Hematopoietic multipotent progenitor cell treated with erythropoietin and hydrocortisone succinate and interleukin-3 and kit ligand, for 6 days (in vitro differentiated cells): Measurements from ENCODE around the gene DLL4.
A peak's percentile ranks its signal among the peaks of the same experiment; 100 is the strongest.

Experiments
- DNase-seq: peaks from one replicate; pipeline ENCODE4 v3.0.0-alpha.2; 2015

Gene DLL4

DNA sequence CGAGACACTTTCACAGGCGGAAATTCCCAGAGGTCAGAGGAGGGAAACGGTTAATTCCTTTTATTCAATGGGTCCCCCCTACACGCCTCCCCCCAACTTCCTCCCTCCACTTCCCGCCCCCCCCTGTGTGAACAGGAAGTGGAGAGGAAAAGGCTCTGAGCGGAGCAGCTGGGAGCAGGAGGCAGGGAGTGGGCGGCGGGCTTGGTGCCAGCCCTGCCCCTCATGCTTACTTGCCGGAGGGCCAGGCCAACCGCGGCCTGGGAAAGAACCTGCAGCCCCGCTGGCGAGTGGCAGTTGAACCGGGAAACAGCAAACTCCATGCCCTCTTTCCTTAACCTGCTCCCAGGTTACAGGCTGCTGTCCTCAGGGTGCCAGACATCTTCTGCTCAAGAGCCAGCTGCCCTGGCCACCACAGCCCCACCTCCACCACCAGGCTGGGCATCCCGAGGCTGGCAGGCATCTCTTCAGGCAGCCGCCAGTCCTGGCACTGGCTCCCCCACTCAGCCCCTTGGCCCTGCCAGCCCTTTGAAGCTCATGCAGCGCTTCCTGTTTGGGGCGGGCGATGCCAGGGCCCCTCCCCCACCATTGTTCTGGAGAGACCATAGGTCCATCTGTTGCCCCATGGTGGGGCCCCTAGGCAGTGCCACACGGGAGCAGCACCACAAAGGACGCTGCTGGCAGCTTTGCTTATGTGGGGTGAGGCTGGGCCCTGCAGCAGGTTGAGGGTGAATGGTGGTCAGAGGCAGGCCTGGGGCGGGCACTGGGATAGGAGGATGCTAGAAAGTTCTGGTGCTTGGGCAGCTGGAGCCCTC is 21.9 kb upstream of the DLL4 start:
- DNase-seq: no peak

DNA sequence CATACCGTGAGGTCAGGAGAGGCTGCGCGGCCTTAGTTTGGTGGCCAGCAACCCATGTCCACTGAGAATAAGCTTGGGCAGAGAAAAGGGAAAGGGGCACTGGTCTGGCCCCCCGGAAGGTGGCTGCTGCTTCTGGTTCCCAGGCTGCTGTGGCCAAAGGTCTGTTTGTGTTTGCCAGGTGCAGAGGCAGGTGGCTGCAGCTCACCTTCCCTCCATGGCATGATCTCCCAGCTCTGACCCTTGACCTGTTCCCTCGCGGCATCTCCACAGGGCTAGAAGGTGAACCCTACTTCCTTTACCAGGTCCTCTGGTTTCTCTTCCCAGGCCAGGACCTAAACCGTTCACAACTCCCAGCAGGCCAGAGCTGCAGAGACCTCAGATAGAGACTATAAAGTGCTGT is 21.0 kb upstream of the DLL4 start:
- no peak for DNase-seq

DNA sequence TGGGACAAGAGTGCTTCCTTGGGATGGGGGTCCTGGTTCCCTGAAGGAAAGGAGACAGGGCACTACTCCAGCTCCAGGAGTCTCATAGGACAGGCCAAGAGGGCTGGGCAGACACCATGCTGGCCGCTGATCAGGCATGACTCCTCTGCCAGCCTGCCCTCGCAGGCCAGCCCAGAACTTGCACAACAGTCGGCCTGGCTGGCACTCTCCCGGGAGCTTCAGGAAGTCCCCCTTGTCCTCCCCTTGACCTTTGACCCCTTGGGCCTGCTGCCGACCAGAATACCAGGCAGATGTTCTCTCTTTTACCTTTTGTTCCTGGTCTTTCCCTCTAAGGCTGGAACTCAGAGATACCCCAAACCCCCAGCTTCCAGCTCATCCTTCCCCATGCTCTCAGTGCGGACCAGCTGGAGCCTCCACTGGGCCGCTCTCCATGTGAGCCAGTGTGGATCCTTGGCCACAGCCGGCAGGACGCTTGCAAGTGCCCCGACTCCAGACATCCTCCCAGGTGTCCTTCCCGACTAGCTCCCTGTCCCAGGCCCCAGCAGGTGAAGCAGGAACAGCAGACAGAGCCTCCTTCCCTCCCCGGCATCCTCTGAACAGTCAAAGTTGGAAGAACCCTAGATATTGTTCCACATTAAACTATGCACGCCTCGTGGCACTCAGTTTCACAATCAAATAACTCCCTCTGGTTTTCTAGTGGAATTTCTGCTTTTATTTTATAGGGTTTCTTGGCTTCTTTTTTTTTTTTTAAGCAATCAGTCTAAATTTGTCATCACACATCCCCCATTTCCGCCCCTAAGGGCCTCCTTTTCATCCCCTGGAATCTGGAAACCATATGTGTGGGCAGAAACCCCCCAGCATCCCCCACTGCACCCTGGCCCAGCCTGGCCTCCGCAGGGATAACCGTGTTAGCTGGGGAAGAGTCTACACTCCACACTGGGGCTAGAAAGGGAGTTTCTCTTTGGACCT is 19.2 kb upstream of the DLL4 start:
- no peak for DNase-seq

DNA sequence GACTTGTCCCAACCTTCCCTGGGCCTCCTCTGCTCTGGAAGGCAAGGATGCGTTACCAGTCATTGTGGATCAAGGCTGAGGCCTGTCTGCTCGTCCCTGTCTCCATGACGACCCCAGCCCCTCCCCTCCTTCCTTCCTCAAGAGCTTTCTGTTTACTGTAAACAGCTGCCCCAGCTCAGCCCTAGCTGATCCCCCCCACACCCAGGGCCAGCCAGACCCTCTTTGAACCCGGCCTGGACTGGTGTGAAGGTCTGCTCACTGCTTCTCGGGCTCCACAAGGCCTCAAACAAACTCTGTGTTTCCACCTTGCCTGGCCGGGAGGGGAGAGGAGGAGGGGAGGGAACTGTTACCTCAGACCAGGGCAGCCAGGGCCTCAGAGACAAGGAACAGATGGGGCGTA is 18.0 kb upstream of the DLL4 start:
- DNase-seq: no peak

DNA sequence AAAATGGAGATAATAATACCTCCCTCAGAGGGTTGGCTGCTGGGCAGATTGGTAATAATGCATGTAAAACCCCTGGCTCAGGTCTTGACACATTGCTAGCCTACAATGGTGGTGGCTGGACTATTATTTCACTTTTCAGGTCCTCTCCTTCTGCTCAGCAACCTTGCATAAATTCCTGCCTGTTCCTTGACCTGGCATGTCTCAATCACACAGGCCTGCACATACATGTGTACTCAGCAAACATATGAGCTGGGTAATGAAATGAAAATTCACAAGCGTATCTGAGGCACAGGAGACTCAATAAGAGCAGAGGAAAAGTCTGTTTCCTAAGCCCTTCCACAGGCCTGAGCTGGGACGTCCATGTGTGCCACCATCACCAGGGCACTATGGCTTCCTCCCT is 17.4 kb upstream of the DLL4 start:
- DNase-seq: no peak

DNA sequence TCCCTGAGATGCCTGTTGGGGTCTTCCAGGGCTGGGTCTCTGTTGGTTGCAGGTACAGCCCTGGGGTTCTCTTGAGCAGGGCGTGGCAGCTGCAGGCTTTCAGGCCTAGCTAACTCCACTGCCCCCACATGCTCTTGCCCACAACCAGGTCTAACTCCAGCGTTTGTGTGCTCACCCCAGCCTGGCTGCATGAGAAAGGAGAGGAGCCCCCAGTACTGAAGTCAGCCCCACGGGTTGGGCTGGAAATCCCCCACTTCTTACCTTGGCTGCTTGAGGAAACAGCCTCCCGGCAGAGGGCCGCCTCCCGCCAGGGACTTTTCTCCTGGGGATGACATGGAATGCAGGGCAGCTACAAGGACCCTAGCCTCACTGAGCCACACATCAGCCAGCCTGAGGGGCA is 16.7 kb upstream of the DLL4 start:
- no peak for DNase-seq

DNA sequence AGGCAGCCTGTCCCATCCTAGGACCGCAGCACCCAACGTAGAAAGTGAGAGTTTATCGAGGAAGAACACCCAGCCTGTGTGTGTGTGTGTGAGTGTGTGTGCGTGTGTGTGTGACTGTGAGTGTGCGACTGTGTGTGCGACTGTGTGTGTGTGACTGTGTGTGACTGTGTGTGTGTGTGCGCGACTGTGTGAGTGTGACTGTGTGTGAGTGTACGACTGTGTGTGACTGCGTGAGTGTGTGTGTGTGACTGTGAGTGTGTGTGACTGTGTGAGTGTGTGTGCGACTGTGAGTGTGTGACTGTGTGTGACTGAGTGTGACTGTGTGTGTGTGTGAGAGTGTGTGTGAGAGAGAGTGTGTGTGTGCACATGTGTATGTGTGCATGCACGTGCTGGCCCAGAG is 15.1 kb upstream of the DLL4 start:
- no peak for DNase-seq

DNA sequence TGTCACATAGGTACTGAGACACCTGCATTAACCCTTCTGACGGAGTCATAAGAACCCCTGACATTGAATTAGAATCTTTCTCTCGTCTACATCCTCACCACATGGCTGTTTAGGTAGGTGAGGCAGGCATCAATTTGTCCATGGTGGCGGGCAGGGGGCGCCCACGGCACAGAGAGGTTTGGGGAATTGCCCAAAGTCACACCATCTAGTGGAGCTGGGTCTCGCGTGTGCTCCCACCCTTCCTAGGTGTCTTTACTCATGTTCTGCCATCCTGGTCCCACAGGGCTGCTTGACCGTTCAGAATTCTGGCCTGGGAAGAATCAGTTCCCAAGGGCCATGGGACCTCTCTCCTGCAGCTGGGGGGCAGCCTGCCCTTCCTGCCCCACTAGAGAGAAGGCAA is 14.7 kb upstream of the DLL4 start:
- DNase-seq: no peak

DNA sequence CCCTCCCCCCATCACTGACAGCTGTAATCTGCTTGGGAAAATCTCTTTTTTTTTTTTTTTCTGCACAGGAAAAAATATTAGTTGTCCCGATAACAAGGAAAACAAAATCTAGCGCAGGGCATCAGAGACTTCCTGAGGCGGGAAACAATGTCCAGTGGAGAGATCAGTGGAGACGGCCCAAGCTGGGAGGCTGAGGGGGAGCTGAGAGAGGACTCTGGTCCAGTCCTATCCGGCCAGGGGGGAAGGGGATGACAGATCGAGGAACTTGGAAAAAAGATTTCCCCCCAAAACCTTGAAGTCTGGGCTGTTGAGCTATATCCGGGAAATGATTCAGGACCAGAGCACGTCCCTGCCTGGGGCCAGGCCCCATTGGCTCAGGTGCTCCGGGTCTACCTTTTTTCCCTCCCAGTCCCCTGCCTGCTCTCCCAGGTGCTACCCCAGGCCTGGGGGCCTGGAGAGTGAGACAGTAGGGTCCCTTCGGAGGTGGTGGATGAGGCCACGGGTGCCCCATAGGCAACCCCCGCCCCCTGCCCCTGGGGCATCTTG is 14.0 kb upstream of the DLL4 start:
- no peak for DNase-seq

DNA sequence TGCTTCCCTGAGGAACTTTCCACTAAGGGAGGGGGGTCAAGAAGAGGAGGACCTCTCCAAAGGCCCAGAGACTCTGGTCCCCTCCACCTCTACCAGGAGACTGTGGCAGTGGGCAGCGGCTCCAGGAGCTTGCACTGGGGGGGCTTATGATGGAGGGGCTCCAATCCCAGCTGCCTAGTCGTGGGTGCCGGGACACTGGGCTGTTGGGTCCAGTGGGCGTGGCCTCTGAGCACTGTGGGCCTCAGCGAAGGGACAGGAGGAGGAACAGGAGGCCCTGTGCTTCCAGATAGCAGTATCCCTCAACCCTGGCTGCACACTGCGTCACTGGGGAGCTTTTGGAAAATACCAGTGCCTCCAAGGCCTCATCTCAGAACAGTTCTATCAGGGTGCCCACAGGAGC is 13.5 kb upstream of the DLL4 start:
- no peak for DNase-seq

DNA sequence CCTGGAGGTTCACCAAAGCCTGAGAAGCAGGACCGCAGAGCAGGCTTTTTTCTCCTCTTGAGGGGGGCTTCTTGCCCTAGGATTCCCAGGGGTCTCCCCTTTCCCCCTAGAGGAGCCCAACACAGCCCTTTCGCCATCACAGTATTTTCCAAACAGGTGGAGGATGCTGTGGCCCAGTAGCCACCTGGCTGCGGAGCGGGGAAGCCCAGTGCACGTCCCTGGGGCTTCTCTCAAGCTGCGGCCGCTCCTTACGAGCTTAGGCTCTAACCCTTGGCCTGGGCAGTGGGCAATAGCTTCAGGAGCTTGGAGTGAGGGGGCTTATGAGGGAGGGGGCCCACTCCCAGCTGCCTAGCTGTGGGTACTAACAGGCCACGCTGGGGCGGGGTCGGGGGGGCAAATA is 11.6 kb upstream of the DLL4 start:
- no peak for DNase-seq

DNA sequence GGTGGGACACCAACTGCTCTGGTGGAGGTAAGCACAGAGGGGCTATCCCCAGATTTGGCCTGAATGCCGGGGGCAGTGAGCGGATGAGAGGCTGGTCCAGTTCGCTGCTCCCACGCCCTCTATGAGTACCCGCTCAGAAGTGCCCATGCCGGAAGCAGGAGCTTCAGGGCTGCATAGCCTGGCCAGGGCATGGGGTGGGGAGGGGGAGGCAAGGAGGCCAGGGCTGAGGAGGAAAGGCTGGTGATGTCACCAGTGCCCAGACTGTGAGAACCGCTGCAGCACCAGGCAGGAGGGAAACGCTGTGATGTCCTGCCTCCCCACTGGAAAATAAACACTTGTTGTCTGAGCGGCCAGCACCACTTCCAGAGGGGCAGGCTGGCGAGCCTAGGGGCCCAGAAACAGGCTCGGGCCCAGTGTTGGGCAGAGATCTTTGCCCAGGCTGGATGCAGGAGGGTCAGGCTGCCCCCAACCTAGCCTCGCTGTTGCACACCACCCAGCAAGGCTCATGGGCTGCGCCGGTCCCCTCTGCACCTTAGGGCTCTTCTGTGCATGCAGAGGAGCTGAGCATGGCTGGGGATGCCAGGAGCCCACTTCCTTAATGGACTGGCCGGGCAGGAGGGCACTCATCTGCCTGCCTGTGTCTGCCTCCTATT is 10.9 kb upstream of the DLL4 start:
- no peak for DNase-seq

DNA sequence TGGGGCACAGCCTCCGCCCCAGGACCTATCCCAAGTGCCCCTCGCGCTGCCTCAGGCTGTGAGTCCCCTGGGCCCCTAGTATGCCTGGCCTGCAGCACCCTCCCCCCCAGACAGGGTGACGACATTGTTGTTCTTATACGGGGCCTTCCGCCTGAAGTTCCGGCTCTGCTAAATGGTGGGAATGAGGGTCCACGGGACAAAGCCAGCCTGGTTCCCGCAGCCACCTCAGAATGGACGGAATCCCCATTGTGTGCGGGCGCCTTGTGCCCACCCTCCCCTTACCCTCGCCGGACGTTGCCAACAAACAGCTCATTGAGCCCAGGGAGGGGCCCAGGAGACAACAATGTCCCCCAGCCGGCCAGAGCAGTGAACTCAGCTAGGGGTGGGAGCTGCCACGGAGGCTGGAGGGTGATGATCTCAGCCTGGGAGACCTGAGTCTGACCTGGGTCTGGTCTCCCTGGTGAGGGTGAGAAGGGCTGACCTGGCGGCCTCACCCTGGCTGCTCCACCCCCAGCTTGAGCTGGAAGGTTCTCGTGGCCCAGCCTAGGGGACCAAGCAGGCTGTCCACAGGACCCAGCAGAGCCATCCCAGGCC is 10.2 kb upstream of the DLL4 start:
- no peak for DNase-seq

DNA sequence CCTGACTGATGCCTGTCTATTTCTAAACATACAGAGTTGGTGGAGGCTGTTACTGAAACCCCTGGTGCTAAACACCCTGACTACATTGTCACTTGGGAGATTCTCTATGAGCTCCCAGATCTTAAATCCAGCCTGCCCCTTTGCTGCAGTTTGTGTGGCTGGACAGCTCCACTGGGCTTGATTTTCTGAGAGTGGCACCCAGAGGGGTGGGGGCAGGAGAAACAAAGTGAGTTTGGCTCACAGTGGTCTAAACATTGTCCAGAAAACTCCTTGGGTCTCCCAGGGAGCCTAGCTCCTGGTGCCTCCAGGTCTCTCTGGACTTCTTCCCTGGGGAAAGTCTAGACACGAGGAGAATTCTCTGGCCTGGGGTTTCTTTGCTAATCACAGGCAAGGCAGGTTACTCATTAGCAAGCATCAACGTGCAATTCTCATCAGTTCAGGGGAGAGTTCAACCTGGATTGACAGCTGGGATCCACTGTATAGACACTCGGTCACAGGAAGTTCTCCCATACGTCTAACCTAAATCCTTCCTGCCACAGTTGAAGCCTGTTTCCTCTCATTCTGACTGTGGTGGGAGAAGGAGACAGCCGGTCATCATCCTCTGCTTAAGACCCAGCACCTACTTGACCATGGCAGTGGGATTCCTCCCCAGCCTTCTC is 7.1 kb upstream of the DLL4 start:
- no peak for DNase-seq

DNA sequence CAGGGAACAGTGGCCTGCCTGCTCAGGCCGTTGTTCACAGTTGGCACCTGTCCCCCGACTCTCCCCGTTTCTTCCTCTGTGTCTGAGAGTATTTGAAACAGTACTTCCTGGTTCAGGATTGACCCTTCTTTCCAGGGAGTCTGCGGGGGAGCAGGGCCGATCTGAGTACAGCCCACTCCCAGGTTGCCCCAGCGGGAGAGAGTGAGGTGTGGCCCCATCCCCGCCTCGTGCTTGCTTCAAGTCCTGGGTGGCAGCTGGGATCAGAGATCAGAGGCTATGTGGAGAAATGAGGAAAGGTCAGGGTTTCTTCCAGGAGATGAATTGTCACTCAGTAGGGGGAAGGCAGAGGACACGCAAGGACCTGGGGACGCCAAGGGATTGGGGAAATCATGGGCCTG is 6.5 kb upstream of the DLL4 start:
- DNase-seq: no peak

DNA sequence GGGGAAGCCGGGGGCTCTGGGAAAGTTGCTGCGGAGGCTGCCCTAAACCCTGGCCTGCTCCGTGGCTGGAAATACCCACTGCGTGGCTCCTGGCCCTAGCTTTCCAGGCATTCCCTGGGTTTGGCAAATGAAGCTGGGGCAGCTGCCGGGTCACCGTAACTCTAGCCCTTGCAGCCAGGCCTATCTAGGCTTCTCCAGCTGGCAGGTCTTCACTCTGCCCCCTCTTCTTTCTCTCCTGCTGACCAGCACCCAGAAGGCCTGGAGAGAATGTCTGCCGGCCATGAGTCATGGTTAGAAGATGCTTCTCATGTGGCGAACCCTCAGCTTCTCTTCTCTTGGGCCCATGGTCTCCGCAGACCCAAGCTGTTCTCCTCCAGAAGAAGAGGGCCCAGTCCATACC is 5.6 kb upstream of the DLL4 start:
- no peak for DNase-seq

DNA sequence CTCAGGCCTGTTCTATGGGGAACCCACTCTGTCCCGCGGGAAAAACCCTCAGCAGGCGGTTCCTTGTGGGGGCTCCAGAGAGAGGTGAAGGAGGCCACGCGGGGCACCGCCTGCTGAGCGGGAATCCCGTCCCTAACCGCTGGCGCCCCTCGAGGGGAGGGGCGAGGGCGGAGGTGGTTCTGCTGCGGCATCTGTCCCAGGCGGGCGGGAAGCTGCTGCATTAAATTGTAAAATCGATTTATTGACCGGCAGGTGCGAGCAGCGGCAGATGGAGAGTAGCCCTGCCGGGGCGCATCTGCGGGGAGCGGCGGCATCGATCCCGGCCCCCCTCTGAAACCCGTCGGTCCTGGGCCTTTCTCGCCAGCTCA is 3.7 kb upstream of the DLL4 start:
- no peak for DNase-seq

DNA sequence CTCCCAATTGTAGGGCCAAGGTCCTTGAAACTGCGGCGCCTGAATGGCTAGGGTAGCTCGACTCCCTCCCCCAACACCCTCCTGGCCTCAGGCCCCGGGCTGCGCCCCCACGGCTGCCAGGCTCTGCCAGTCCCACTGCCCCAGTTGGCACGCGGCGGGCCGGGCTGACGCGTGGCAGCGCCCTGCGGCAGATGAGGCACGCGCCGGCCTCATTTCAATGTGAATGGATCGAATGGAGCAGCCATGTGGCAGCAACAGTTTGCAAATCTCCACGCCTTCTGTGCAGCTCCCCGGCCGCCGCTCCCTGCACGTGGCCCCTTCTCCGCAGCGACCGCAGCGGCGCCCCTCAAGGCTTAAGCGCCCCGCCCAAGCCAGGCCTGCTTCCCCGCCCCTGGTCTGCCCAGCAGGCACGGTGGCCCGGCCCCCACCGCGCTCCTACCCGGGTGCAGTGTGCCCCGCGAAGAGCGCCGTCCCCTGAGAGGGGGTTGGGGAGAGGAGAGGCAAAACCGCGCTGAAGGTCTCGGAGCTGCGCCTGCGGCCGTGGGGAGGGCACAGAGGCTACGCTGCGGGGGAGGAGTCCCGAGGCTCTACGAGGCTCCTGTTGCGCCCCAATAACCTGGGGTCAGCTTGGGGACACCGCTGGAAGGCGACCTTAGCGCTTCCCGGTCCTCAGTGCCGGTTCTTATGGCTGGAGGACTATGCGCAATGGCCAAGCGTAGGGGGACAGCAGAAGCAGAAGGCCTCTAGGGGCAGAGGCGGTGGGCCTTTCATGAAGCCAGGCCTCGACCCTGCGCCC is 3.1 kb upstream of the DLL4 start:
- DNase-seq: peak; percentile 79

DNA sequence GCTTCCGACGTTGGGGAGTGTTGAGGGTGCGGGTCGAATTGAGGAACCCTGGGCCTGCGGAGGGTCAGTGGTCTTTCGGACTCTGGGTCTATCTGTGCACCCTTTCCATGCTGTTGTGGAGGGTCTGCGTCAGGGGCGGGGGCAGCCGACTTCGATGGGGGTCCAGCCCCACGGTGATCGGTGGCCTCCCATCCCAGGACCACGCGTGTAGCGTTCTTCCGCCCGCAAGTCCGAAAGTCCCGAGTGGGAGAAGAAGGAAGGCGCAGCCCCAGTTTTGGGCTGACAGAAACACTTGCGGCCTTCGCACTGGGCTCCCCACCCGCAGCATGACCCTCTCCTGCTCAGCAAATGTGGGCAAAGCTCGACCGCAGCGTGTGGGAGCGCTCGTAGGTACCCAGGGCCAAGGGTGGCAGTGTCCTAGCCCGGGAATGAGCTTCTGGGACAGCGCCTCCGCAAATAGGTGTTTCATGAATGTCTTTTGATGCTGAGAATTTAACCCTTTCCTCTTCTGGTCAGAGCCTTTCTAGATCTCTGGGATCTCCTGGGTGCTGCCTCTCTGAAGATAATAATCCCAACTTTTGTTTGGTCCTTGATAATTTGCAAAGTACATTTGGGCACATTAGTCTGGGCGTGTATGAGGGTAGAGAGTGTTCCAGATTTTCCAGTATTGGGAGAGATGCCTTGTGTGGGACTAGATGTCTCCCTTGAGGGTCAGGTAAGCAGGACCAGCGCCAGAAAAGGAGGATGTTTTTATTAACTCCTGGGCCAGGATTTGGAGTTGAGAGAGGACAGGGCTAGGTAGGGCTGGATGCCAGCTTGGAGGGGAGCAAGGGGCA is 2.3 kb upstream of the DLL4 start:
- DNase-seq: no peak

DNA sequence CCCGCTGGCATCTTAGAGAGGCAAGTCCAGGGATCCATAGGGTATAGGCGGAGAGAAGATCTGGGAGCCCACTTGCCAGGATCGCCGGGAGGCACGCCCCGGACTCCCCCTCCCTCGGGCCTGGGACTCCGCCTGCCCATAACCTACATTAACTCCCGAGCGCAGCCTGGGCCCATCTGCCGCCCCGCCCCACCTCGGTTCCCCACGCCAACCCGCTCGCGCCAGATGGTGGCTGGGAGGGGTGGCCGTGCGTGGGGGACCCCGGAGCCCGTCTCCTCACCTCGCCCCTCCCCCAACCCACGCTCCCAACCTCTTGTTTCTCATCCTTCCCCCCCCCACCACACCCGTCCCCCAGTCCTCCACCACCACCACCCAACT is 1.7 kb upstream of the DLL4 start:
- no peak for DNase-seq
